H1 (cell line): Measurements from ENCODE around the gene GBP7. TPM values are rescaled to one million over a fixed set of nuclear protein-coding genes. Genes with fewer than 3 reads are reported as not detected.

Experiments used
- CTCF ChIA-PET: fragments of 300-600 bp; sonication (Branson Sonifier 250); formaldehyde crosslinking; loops from one replicate; lab custom pipeline; 2021; ENCODE audit not compliant: partially characterized antibody; lab: Charles Lee
- POLR2A ChIA-PET: fragments of 300-600 bp; sonication (Branson Sonifier 250); formaldehyde crosslinking; loops from one replicate; lab custom pipeline; 2021; ENCODE audit warnings: inconsistent platforms; ENCODE audit not compliant: partially characterized antibody; lab: Charles Lee
- DNase-seq, 2 experiments: peaks; one replicate each; pipeline versions ENCODE4 v3.0.0 to v3.0.0-alpha.2; 2010 to 2022; ENCODE audit warnings: low spot score in 2 of 2, low read depth in 1 of 2, mixed read lengths in 1 of 2
- FAIRE-seq: peaks from 2 replicates; lab custom pipeline; 2011; peaks lifted over from hg19 to GRCh38; lab: Jason Lieb, UNC
- H2AFZ ChIP-seq: 2 replicates; pipeline ENCODE4 v1.8.1; 2012; ENCODE audit warnings: low read length, inconsistent platforms
- H2AK5ac ChIP-seq: 2 replicates; pipeline ENCODE4 v1.6.1; 2013; ENCODE audit warnings: low read depth, low read length
- H2BK120ac ChIP-seq: replicated peaks from 2 replicates; pipeline ENCODE3; 2013; ENCODE audit warnings: low read depth, low read length, inconsistent platforms
- H2BK12ac ChIP-seq: 2 replicates; pipeline ENCODE4 v1.6.1; 2013; ENCODE audit warnings: low read depth, low read length
- H2BK15ac ChIP-seq: 2 replicates; pipeline ENCODE4 v1.6.1; 2013; ENCODE audit warnings: low read length
- H2BK20ac ChIP-seq: 2 replicates; pipeline ENCODE4 v1.6.1; 2013; ENCODE audit warnings: low read length
- H2BK5ac ChIP-seq: 2 replicates; pipeline ENCODE4 v1.6.1; 2013; ENCODE audit warnings: low read depth, low read length
- H3K14ac ChIP-seq: 2 replicates; pipeline ENCODE4 v1.6.1; 2013; ENCODE audit warnings: inconsistent platforms; ENCODE audit not compliant: insufficient read length
- H3K18ac ChIP-seq: 2 replicates; pipeline ENCODE4 v1.6.1; 2013; ENCODE audit warnings: low read length; ENCODE audit errors: extremely low read depth
- H3K23ac ChIP-seq: 2 replicates; pipeline ENCODE4 v1.6.1; 2013; ENCODE audit warnings: inconsistent platforms; ENCODE audit not compliant: insufficient read length
- H3K23me2 ChIP-seq: 2 replicates; pipeline ENCODE4 v1.6.1; 2013; ENCODE audit warnings: low read depth, low read length
- H3K27ac ChIP-seq: 2 replicates; pipeline ENCODE4 v1.6.1; 2011; ENCODE audit warnings: low read depth, low read length, inconsistent platforms
- H3K27me3 ChIP-seq, 4 experiments: replicated peaks in 1 of 4; 1 replicate in 1 of 4; 2 replicates in 3 of 4; pipeline versions ENCODE4 v1.6.1 to v1.8.1; 2011 to 2013; ENCODE audit warnings: low read length in 3 of 4, mild to moderate bottlenecking in 3 of 4, inconsistent platforms in 2 of 4, mixed read lengths in 2 of 4, moderate library complexity in 1 of 4; ENCODE audit not compliant: control insufficient read depth in 3 of 4, insufficient read depth in 3 of 4; ENCODE audit errors: extremely low read depth in 1 of 4
- H3K36me3 ChIP-seq, 4 experiments: 2 replicates each; pipeline versions ENCODE4 v1.6.1 to v1.8.1; 2011 to 2013; ENCODE audit warnings: mild to moderate bottlenecking in 4 of 4, low read length in 3 of 4, moderate library complexity in 2 of 4, control low read depth in 1 of 4, inconsistent platforms in 1 of 4; ENCODE audit not compliant: insufficient read depth in 4 of 4, control insufficient read depth in 2 of 4
- H3K4ac ChIP-seq: replicated peaks from 2 replicates; pipeline ENCODE3; 2013; ENCODE audit warnings: low read length, low read depth, mixed read lengths, inconsistent platforms; ENCODE audit not compliant: insufficient read length
- H3K4me1 ChIP-seq, 4 experiments: replicated peaks in 1 of 4; 1 replicate in 1 of 4; 2 replicates in 3 of 4; pipeline versions ENCODE4 v1.6.1 to v1.8.1; 2011 to 2013; ENCODE audit warnings: low read length in 3 of 4, inconsistent platforms in 2 of 4, mixed read lengths in 1 of 4; ENCODE audit not compliant: insufficient read depth in 4 of 4, control insufficient read depth in 3 of 4
- H3K4me2 ChIP-seq, 2 experiments: 2 replicates each; pipeline versions ENCODE4 v1.6.1 to v1.8.1; 2011 to 2013; ENCODE audit warnings: low read depth in 2 of 2, low read length in 2 of 2, control low read depth in 1 of 2, inconsistent platforms in 1 of 2, mild to moderate bottlenecking in 1 of 2; ENCODE audit not compliant: insufficient read depth in 1 of 2
- H3K4me3 ChIP-seq, 4 experiments: fragments of 200-600, 300-600 bp in 1 of 4; sonication (generic), shearing (Covaris generic), sonication (Bioruptor Twin) in 1 of 4; 2 replicates each; pipeline versions ENCODE4 v1.5.1 to v1.8.1; 2011 to 2016; ENCODE audit warnings: low read length in 4 of 4, low read depth in 3 of 4, control low read depth in 2 of 4, inconsistent platforms in 2 of 4, mild to moderate bottlenecking in 2 of 4, mixed read lengths in 1 of 4, moderate library complexity in 1 of 4; ENCODE audit not compliant: insufficient read depth in 2 of 4; ENCODE audit errors: extremely low read depth in 1 of 4
- H3K56ac ChIP-seq: replicated peaks from 2 replicates; pipeline ENCODE3; 2013; ENCODE audit warnings: low read depth, mild to moderate bottlenecking, mixed read lengths, low read length, inconsistent platforms; ENCODE audit not compliant: insufficient read length
- H3K79me1 ChIP-seq: 2 replicates; pipeline ENCODE4 v1.6.1; 2013; ENCODE audit warnings: low read depth, low read length, control low read depth
- H3K79me2 ChIP-seq, 2 experiments: 2 replicates each; pipeline versions ENCODE4 v1.6.1 to v1.8.1; 2012 to 2013; ENCODE audit warnings: low read length in 2 of 2, mild to moderate bottlenecking in 2 of 2, inconsistent platforms in 1 of 2; ENCODE audit not compliant: insufficient read depth in 2 of 2, control insufficient read depth in 1 of 2
- H3K9ac ChIP-seq, 4 experiments: replicated peaks in 1 of 4; 1 replicate in 1 of 4; 2 replicates in 3 of 4; pipeline versions ENCODE4 v1.6.1 to v1.8.1; 2011 to 2013; ENCODE audit warnings: low read depth in 3 of 4, low read length in 3 of 4, control low read depth in 2 of 4, mild to moderate bottlenecking in 2 of 4, moderate library complexity in 2 of 4, inconsistent platforms in 1 of 4; ENCODE audit errors: extremely low read depth in 1 of 4
- H3K9me3 ChIP-seq, 2 experiments: 2 replicates each; pipeline versions ENCODE4 v1.6.1 to v1.8.1; 2012 to 2013; ENCODE audit warnings: mild to moderate bottlenecking in 2 of 2, moderate library complexity in 2 of 2, control low read depth in 1 of 2, inconsistent platforms in 1 of 2, low read depth in 1 of 2, low read length in 1 of 2, mixed read lengths in 1 of 2; ENCODE audit not compliant: insufficient read depth in 2 of 2
- H4K20me1 ChIP-seq, 2 experiments: replicated peaks in 1 of 2; 2 replicates each; pipeline versions ENCODE3 to v1.8.1; 2011 to 2013; ENCODE audit warnings: inconsistent platforms in 2 of 2, low read length in 2 of 2, mild to moderate bottlenecking in 1 of 2; ENCODE audit not compliant: insufficient read depth in 2 of 2, control insufficient read depth in 1 of 2
- H4K5ac ChIP-seq: 2 replicates; pipeline ENCODE4 v1.6.1; 2013; ENCODE audit warnings: low read length, low read depth, mixed read lengths, inconsistent platforms; ENCODE audit not compliant: insufficient read length
- H4K8ac ChIP-seq: 2 replicates; pipeline ENCODE4 v1.8.0; 2013; ENCODE audit warnings: mild to moderate bottlenecking, moderate library complexity, low read length, inconsistent platforms; ENCODE audit not compliant: insufficient read depth; ENCODE audit errors: extremely low read depth
- H4K91ac ChIP-seq: replicated peaks from 2 replicates; pipeline ENCODE3; 2013; ENCODE audit warnings: low read length, mixed read lengths, inconsistent platforms; ENCODE audit not compliant: insufficient read length
- BRCA1 ChIP-seq: IDR thresholded peaks from 2 replicates; pipeline ENCODE4 v1.6.1; 2012; ENCODE audit warnings: low read depth, low read length, improper control_type of control experiment
- CHD2 ChIP-seq: IDR thresholded peaks from 2 replicates; pipeline ENCODE4 v1.6.1; 2012; ENCODE audit warnings: low read length, improper control_type of control experiment
- GABPA ChIP-seq: IDR thresholded peaks from 2 replicates; pipeline ENCODE4 v1.6.1; 2011; ENCODE audit warnings: mild to moderate bottlenecking, low read length, moderate library complexity, borderline replicate concordance; ENCODE audit not compliant: insufficient read depth
- GTF2F1 ChIP-seq: IDR thresholded peaks from 2 replicates; pipeline ENCODE4 v1.6.1; 2012; ENCODE audit warnings: low read depth, low read length, improper control_type of control experiment, borderline replicate concordance
- POLR2AphosphoS5 ChIP-seq: IDR thresholded peaks from 2 replicates; pipeline ENCODE4 v1.6.1; 2011; ENCODE audit warnings: low read depth, low read length
- RFX5 ChIP-seq: IDR thresholded peaks from 2 replicates; pipeline ENCODE4 v1.6.1; 2011; ENCODE audit warnings: low read depth, low read length, improper control_type of control experiment, borderline replicate concordance
- SP2 ChIP-seq: IDR thresholded peaks from 2 replicates; pipeline ENCODE4 v1.6.1; 2012; ENCODE audit warnings: mild to moderate bottlenecking, low read length, inconsistent platforms
- SP4 ChIP-seq: IDR thresholded peaks from 2 replicates; pipeline ENCODE4 v1.6.1; 2012; ENCODE audit warnings: low read length, inconsistent platforms
- SRF ChIP-seq: IDR thresholded peaks from 2 replicates; pipeline ENCODE4 v1.6.1; 2011; ENCODE audit warnings: mild to moderate bottlenecking, low read depth, low read length, moderate library complexity
- TBP ChIP-seq: IDR thresholded peaks from 2 replicates; pipeline ENCODE4 v1.6.1; 2011; ENCODE audit warnings: low read depth, low read length, improper control_type of control experiment
- ZNF274 ChIP-seq: IDR thresholded peaks from 2 replicates; pipeline ENCODE4 v1.7.0; 2012; ENCODE audit warnings: low read length, borderline replicate concordance; ENCODE audit errors: extremely low read depth
- WGBS, 2 experiments: shearing (Covaris generic) in 1 of 2; methylation state at CpG; one replicate each; pipeline versions ENCODE4 v1.1.6 to v1.1.7; 2013 to 2015; ENCODE audit warnings: low lambda C conversion rate in 2 of 2, mixed read lengths in 2 of 2, inconsistent platforms in 1 of 2, low coverage in 1 of 2, missing lambda C conversion rate in 1 of 2; ENCODE audit not compliant: insufficient replicate concordance in 2 of 2, insufficient coverage in 1 of 2, insufficient read length in 1 of 2; ENCODE audit errors: extremely low coverage in 1 of 2, missing lambda C conversion rate in 1 of 2; 5-methylcytosine and 5-hydroxymethylcytosine counted together
- polyA plus RNA-seq, 7 experiments: library from polyadenylated mRNA; depleted of rRNA in 3 of 7; stranded (reverse) in 5 of 7; unstranded in 2 of 7; fragments of >200 nt in 5 of 7; fragments of 200-250 nt in 2 of 7; gene quantifications; 1 replicate in 5 of 7; 2 replicates in 1 of 7; 4 replicates in 1 of 7; pipeline versions ENCODE4 v1.2.1 to v1.2.3, GENCODE V29; 2011 to 2013; ENCODE audit warnings: missing spikeins in 2 of 7, mixed read lengths in 2 of 7
- total RNA-seq: library from RNA; stranded (reverse); fragmentation: NEBNext Ultra II Directional; extraction: Animal tissue kit (Norgen Biotek cat#: 25700); gene quantifications from 2 replicates; pipeline ENCODE4 v1.2.1, GENCODE V29; 2021
- TF ChIP-seq, protein P1 (sequence below), 3 experiments: IDR thresholded peaks; 1 replicate in 2 of 3; 2 replicates in 1 of 3; pipeline versions ENCODE4 v1.5.1 to v1.6.1; 2011; ENCODE audit warnings: low read length in 3 of 3, mild to moderate bottlenecking in 3 of 3, inconsistent platforms in 2 of 3, low read depth in 1 of 3, moderate library complexity in 1 of 3; ENCODE audit not compliant: insufficient read depth in 1 of 3; ENCODE audit errors: control extremely low read depth in 1 of 3

GBP7 gene
- total and polyA plus RNA-seq, 2 of the 8 experiments (the other 6 are each of a cell fraction or from before 2014, with no cell fraction given) = not detected

DNA sequence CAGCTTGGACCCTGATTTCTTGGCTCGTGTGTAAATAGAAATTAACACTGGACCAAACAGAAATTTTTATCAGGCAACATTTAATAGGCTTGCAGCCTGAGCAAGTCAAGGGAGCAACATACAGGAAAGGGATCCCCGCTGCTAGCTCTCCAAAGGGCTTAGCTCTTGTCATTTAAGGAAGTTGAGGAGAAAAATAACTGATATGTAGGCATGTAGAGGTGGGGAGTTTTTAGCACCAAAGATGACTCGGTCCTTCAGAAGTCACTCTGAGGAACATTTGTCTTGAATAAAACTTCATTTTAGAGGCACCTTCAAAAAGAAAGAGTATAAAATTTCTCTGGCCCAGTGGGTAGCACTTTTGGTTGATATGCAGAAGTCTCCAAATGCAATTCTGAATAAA is 76.9 kb downstream of the GBP7 start:
- H2BK5ac ChIP-seq = no peak overlapping the region
- no peaks in the 10 kb centered on the region for H3K27me3 ChIP-seq
- H3K23me2 ChIP-seq = no peaks in the 10 kb centered on the region
- no peak for DNase-seq
- H3K79me1 ChIP-seq = no peaks in the 10 kb centered on the region
- no peaks in the 10 kb centered on the region for H4K20me1 ChIP-seq
- H4K8ac ChIP-seq = no peak overlapping the region
- H2BK120ac ChIP-seq = no peak overlapping the region
- no peak overlapping the region for H2BK15ac ChIP-seq
- H3K9me3 ChIP-seq = peaks cover 0 to 4% of the 10 kb centered on the region in 2 experiments; a peak in 1 of 4 replicates
- H4K91ac ChIP-seq = no peak overlapping the region
- H3K56ac ChIP-seq = no peak overlapping the region
- no peak overlapping the region for H3K23ac ChIP-seq
- H3K36me3 ChIP-seq = no peaks in the 10 kb centered on the region; a peak in 1 of 8 replicates
- POLR2A ChIA-PET = no interaction called here
- no peak overlapping the region for H3K4me2 ChIP-seq
- H4K5ac ChIP-seq = no peak overlapping the region
- H3K4me3 ChIP-seq = no peak overlapping the region
- no peak overlapping the region for H2AFZ ChIP-seq
- no peak for TF ChIP-seq SP2
- no peak for TF ChIP-seq GTF2F1
- no peak for TF ChIP-seq RFX5
- TF ChIP-seq, protein P1, sequence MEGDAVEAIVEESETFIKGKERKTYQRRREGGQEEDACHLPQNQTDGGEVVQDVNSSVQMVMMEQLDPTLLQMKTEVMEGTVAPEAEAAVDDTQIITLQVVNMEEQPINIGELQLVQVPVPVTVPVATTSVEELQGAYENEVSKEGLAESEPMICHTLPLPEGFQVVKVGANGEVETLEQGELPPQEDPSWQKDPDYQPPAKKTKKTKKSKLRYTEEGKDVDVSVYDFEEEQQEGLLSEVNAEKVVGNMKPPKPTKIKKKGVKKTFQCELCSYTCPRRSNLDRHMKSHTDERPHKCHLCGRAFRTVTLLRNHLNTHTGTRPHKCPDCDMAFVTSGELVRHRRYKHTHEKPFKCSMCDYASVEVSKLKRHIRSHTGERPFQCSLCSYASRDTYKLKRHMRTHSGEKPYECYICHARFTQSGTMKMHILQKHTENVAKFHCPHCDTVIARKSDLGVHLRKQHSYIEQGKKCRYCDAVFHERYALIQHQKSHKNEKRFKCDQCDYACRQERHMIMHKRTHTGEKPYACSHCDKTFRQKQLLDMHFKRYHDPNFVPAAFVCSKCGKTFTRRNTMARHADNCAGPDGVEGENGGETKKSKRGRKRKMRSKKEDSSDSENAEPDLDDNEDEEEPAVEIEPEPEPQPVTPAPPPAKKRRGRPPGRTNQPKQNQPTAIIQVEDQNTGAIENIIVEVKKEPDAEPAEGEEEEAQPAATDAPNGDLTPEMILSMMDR (IDR thresholded peaks at IDR 0.05; ENCODE audit: control extremely low read depth in 1 of 3, insufficient read depth in 1 of 3, low read depth in 1 of 3, low read length in 3 of 3) = no peak
- no peak for TF ChIP-seq SP4
- no peak for TF ChIP-seq GABPA
- no peak for TF ChIP-seq TBP
- TF ChIP-seq CHD2 = no peak
- TF ChIP-seq BRCA1 = no peak
- no peak for TF ChIP-seq POLR2AphosphoS5
- TF ChIP-seq SRF = no peak
- TF ChIP-seq ZNF274 = no peak
- TF ChIP-seq, all 59 proteins: peak for 0
- no peaks in the 10 kb centered on the region for H3K79me2 ChIP-seq
- peaks cover 0 to 2% (median 0%) of the 10 kb centered on the region in 4 experiments; a peak in 1 of 7 replicates for H3K4me1 ChIP-seq
- H2BK12ac ChIP-seq = no peak overlapping the region
- CTCF ChIA-PET = interaction anchor here (0.6 kb wide), 1 partner anchor 461 kb away, joined by 3 read pairs; no protein-coding TSS in a partner anchor
- H3K4ac ChIP-seq = no peak overlapping the region
- H2AK5ac ChIP-seq = no peak overlapping the region
- no peak overlapping the region for H3K9ac ChIP-seq
- no peak overlapping the region for H3K18ac ChIP-seq
- no peak overlapping the region for H3K14ac ChIP-seq
- H2BK20ac ChIP-seq = no peak overlapping the region
- FAIRE-seq = no peak
- whole genome bisulfite sequencing, 2 experiments = 91% methylated on average over 3 of the region's 3 CpGs; no CpG with 5 or more reads in 1 of the 2 experiments
- H3K27ac ChIP-seq = no peak overlapping the region
